Stimulated activated CD8-positive, alpha-beta memory T cell treated with anti-CD3 and anti-CD28 coated beads, Interleukin-12 subunit alpha, Interleukin-12 subunit beta, amount 100 ng/mL, for 1 hour (primary cell): Measurements from ENCODE around the gene INO80C.

Source experiments
- DNase-seq: peaks from one replicate; pipeline ENCODE4 v3.0.0-alpha.2; 2020; ENCODE audit warnings: low read depth

The INO80C gene

GRCh38 chr18:35430721-35431373, 66.9 kb downstream of the INO80C start:
- DNase-seq = no peak

- DNase-seq = no peak
Measured at GRCh38 chr18:35426786-35427185, 71.0 kb downstream of the INO80C start.

GRCh38 chr18:35424356-35424755, 73.4 kb downstream of the INO80C start:
- DNase-seq = no peak

- DNase-seq = no peak
Measured at GRCh38 chr18:35422237-35422636, 75.5 kb downstream of the INO80C start.

GRCh38 chr18:35418610-35419009, 79.2 kb downstream of the INO80C start:
- DNase-seq = no peak
